WTC11 (cell line): ENCODE results near the gene LAMTOR5. TPM values are rescaled to one million over a fixed set of nuclear protein-coding genes. Genes with fewer than 3 reads are reported as not detected.

Experiments used
- ATAC-seq: fragments of 200-7000 bp; cut with Tn5 transposase; 2 replicates; pipeline ENCODE4 v1.10.0; 2021; ENCODE audit warnings: mild to moderate bottlenecking, moderate library complexity
- CTCF ChIA-PET: fragments of 300-600 bp; sonication (Branson Sonifier 250); formaldehyde crosslinking; loops from one replicate; lab custom pipeline; 2021; ENCODE audit warnings: antibody characterized with exemption; lab: Charles Lee
- POLR2A ChIA-PET: fragments of 350-600 bp; sonication (Branson Sonifier 250); formaldehyde crosslinking; loops from one replicate; lab custom pipeline; 2021; ENCODE audit warnings: antibody characterized with exemption; lab: Charles Lee
- DNase-seq: peaks from one replicate; pipeline ENCODE4 v3.0.0; 2021; ENCODE audit warnings: low spot score
- H3K27ac Mint-ChIP-seq: 2 replicates; pipeline ENCODE4 v1.8.0; 2021; ENCODE audit warnings: mixed read lengths
- H3K27me3 Mint-ChIP-seq: 2 replicates; pipeline ENCODE4 v1.8.0; 2021; ENCODE audit warnings: low read depth, mild to moderate bottlenecking, moderate library complexity, mixed read lengths
- H3K36me3 Mint-ChIP-seq: 2 replicates; pipeline ENCODE4 v1.8.0; 2021; ENCODE audit warnings: mixed read lengths
- H3K4me1 Mint-ChIP-seq: 2 replicates; pipeline ENCODE4 v1.8.0; 2022; ENCODE audit warnings: mixed read lengths
- H3K4me3 Mint-ChIP-seq: 2 replicates; pipeline ENCODE4 v1.8.0; 2021; ENCODE audit warnings: mild to moderate bottlenecking, moderate library complexity, mixed read lengths
- H3K9me3 Mint-ChIP-seq: 2 replicates; pipeline ENCODE4 v1.8.0; 2021; ENCODE audit warnings: mixed read lengths
- ATF3 ChIP-seq: sonication (generic); formaldehyde crosslinking; conservative IDR thresholded peaks from 2 replicates; pipeline ENCODE4 v1.8.1; 2022; ENCODE audit warnings: mild to moderate bottlenecking, missing genetic modification reagents
- CREM ChIP-seq: sonication (generic); formaldehyde crosslinking; IDR thresholded peaks from 2 replicates; pipeline ENCODE4 v1.8.1; 2022; ENCODE audit warnings: mild to moderate bottlenecking, missing genetic modification reagents, moderate library complexity
- ESRRA ChIP-seq: sonication (generic); formaldehyde crosslinking; IDR thresholded peaks from 2 replicates; pipeline ENCODE4 v1.8.1; 2022; ENCODE audit warnings: mild to moderate bottlenecking, missing genetic modification reagents, borderline replicate concordance
- FOXP1 ChIP-seq: sonication (generic); formaldehyde crosslinking; IDR thresholded peaks from 2 replicates; pipeline ENCODE4 v1.8.0; 2022; ENCODE audit warnings: missing genetic modification reagents, mild to moderate bottlenecking, moderate library complexity, borderline replicate concordance
- HMGA2 ChIP-seq: fragments of 250-450 bp; sonication (Bioruptor Pico); IDR thresholded peaks from 2 replicates; pipeline ENCODE4 v1.4.0; 2021; ENCODE audit warnings: mild to moderate bottlenecking, moderate library complexity
- IRF1 ChIP-seq: sonication (generic); formaldehyde crosslinking; IDR thresholded peaks from 2 replicates; pipeline ENCODE4 v1.8.0; 2023; ENCODE audit warnings: missing genetic modification reagents
- KAT7 ChIP-seq: sonication (generic); formaldehyde crosslinking; IDR thresholded peaks from 2 replicates; pipeline ENCODE4 v1.8.1; 2023; ENCODE audit warnings: missing genetic modification reagents, mild to moderate bottlenecking, borderline replicate concordance
- SOX15 ChIP-seq: fragments of 250-450 bp; sonication (Bioruptor Pico); IDR thresholded peaks from 2 replicates; pipeline ENCODE4 v1.9.0; 2021; ENCODE audit warnings: mild to moderate bottlenecking
- ZBTB21 ChIP-seq: sonication (generic); formaldehyde crosslinking; IDR thresholded peaks from 2 replicates; pipeline ENCODE4 v1.8.1; 2023; ENCODE audit warnings: mild to moderate bottlenecking, missing genetic modification reagents, borderline replicate concordance
- ZNF425 ChIP-seq: fragments of 250-450 bp; sonication (Bioruptor Pico); conservative IDR thresholded peaks from 2 replicates; pipeline ENCODE4 v1.9.0; 2021; ENCODE audit warnings: mild to moderate bottlenecking
- total RNA-seq: library from RNA; stranded (reverse); gene quantifications from 3 replicates; pipeline ENCODE4 v1.2.3, GENCODE V29; 2021
- TF ChIP-seq, protein P1 (sequence below): sonication (generic); formaldehyde crosslinking; IDR thresholded peaks from 2 replicates; pipeline ENCODE4 v1.8.1; 2023; ENCODE audit warnings: mild to moderate bottlenecking, missing genetic modification reagents, borderline replicate concordance
- TF ChIP-seq, protein P2 (sequence below): fragments of 250-450 bp; sonication (Bioruptor Pico); IDR thresholded peaks from 2 replicates; pipeline ENCODE4 v1.9.0; 2021; ENCODE audit warnings: moderate library complexity, mild to moderate bottlenecking, inconsistent platforms, borderline replicate concordance
- TF ChIP-seq, protein P3 (sequence below): fragments of 250-450 bp; sonication (Bioruptor Pico); IDR thresholded peaks from 2 replicates; pipeline ENCODE4 v1.9.0; 2021; ENCODE audit warnings: mild to moderate bottlenecking

The LAMTOR5 gene
- total RNA-seq, 1 experiment from 2014 or later = 76.0 TPM

DNA sequence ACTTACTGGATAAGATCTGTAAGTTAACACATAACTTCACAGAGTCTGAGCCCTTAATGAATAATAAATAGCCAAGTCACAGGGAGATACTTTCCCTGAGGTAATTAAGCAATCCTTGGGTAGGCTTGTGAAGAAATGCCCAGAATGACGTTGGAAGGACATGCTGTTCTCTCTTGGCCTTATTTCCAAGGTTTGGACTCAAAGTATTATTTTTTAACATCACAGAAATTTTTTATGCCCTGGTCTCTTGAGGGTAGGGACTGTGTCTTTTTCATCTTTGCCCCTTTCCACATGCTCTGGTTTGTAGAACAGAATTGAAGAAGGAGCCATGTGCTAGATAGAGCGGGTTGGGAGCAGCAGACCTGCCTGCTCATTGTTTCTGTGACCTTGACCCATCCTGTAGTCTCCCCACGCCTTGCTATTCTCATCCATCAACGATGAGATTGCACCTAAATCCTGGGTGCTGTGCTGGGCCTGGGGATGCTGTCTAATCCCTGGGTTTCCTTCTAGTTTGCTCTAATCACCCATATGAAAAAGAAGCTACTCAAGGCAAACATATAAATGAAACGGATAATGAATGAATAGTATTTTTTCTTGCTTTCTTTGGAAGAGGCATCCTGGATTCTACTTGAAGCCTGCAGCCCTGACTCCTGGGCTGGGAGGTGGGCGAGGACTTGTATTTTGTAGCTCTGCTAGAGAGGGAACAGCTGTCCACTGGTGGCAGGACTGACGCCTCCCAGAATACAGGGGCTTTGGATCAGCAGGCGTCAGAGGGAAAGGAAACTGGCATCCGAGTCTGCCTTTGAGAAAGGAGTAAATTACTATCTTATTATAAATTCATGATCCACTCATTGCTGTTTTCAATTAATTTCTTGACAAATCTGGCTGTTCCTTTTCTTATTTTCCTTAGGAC lies 17.5 kb upstream of the LAMTOR5 start:
- peaks cover 6% of the 10 kb centered on the region for H3K4me1 Mint-ChIP-seq
- H3K9me3 Mint-ChIP-seq = peaks cover 18% of the 10 kb centered on the region
- no peak overlapping the region for H3K4me3 Mint-ChIP-seq
- TF ChIP-seq FOXP1 (CRISPR knock-in tag) (no peak), KAT7 (CRISPR knock-in tag) (no peak), HMGA2 (CRISPR knock-in tag) (no peak), ZBTB21 (no peak), ATF3 (no peak), ZNF425 (CRISPR knock-in tag) (no peak), ESRRA (CRISPR knock-in tag) (no peak), SOX15 (CRISPR knock-in tag) (no peak), CREM (CRISPR knock-in tag) (no peak), IRF1 (CRISPR knock-in tag) (no peak)
- TF ChIP-seq, protein P1, sequence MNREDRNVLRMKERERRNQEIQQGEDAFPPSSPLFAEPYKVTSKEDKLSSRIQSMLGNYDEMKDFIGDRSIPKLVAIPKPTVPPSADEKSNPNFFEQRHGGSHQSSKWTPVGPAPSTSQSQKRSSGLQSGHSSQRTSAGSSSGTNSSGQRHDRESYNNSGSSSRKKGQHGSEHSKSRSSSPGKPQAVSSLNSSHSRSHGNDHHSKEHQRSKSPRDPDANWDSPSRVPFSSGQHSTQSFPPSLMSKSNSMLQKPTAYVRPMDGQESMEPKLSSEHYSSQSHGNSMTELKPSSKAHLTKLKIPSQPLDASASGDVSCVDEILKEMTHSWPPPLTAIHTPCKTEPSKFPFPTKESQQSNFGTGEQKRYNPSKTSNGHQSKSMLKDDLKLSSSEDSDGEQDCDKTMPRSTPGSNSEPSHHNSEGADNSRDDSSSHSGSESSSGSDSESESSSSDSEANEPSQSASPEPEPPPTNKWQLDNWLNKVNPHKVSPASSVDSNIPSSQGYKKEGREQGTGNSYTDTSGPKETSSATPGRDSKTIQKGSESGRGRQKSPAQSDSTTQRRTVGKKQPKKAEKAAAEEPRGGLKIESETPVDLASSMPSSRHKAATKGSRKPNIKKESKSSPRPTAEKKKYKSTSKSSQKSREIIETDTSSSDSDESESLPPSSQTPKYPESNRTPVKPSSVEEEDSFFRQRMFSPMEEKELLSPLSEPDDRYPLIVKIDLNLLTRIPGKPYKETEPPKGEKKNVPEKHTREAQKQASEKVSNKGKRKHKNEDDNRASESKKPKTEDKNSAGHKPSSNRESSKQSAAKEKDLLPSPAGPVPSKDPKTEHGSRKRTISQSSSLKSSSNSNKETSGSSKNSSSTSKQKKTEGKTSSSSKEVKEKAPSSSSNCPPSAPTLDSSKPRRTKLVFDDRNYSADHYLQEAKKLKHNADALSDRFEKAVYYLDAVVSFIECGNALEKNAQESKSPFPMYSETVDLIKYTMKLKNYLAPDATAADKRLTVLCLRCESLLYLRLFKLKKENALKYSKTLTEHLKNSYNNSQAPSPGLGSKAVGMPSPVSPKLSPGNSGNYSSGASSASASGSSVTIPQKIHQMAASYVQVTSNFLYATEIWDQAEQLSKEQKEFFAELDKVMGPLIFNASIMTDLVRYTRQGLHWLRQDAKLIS = no peak
- TF ChIP-seq, protein P2, sequence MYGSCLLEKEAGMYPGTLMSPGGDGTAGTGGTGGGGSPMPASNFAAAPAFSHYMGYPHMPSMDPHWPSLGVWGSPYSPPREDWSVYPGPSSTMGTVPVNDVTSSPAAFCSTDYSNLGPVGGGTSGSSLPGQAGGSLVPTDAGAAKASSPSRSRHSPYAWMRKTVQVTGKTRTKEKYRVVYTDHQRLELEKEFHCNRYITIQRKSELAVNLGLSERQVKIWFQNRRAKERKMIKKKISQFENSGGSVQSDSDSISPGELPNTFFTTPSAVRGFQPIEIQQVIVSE = no peak
- TF ChIP-seq, protein P3, sequence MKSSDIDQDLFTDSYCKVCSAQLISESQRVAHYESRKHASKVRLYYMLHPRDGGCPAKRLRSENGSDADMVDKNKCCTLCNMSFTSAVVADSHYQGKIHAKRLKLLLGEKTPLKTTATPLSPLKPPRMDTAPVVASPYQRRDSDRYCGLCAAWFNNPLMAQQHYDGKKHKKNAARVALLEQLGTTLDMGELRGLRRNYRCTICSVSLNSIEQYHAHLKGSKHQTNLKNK = no peak
- TF ChIP-seq, all 79 proteins: peak for 0
- ATAC-seq (no peak), DNase-seq (no peak)
- ChIA-PET POLR2A (interaction anchor here (0.6 kb wide), 1 partner anchor 38 kb away, joined by 3 read pairs; no protein-coding TSS in a partner anchor), CTCF (interaction anchor here (0.6 to 1.6 kb wide), 6 partner anchors 12 to 1542 kb away, joined by 3 to 6 read pairs (median 4); no protein-coding TSS in a partner anchor)
- Mint-ChIP-seq H3K36me3 (peaks cover 14% of the 10 kb centered on the region), H3K27ac (no peak overlapping the region), H3K27me3 (no peaks in the 10 kb centered on the region)
